HepG2 (cell line): Measurements from ENCODE around the gene DDX20. TPM values are rescaled to one million over a fixed set of nuclear protein-coding genes. Genes with fewer than 3 reads are reported as not detected.

Experiments used
- ATF2 ChIP-seq: sonication (generic); formaldehyde crosslinking; IDR thresholded peaks from 2 replicates; pipeline ENCODE4 v1.4.0; 2020; ENCODE audit warnings: missing genetic modification reagents
- EED ChIP-seq: sonication (generic); formaldehyde crosslinking; IDR thresholded peaks from 2 replicates; pipeline ENCODE4 v1.5.0; 2020; ENCODE audit warnings: mild to moderate bottlenecking, missing genetic modification reagents
- ELF3 ChIP-seq: IDR thresholded peaks from 2 replicates; pipeline ENCODE4 v1.6.1; 2016; ENCODE audit warnings: missing genetic modification reagents, missing compliant biosample characterization
- FOXP4 ChIP-seq: sonication (generic); formaldehyde crosslinking; IDR thresholded peaks from 2 replicates; pipeline ENCODE4 v1.4.0; 2020; ENCODE audit warnings: missing genetic modification reagents
- KAT8 ChIP-seq: IDR thresholded peaks from 2 replicates; pipeline ENCODE4 v1.6.1; 2016; ENCODE audit warnings: missing genetic modification reagents, missing compliant biosample characterization
- ZNF331 ChIP-seq: sonication (generic); formaldehyde crosslinking; IDR thresholded peaks from 2 replicates; pipeline ENCODE4 v1.4.0; 2020; ENCODE audit warnings: missing genetic modification reagents
- ZNF354B ChIP-seq: sonication (generic); formaldehyde crosslinking; IDR thresholded peaks from 2 replicates; pipeline ENCODE4 v1.8.0; 2022; ENCODE audit warnings: mild to moderate bottlenecking, missing genetic modification reagents
- ZNF879 ChIP-seq: sonication (generic); formaldehyde crosslinking; IDR thresholded peaks from 2 replicates; pipeline ENCODE4 v1.8.1; 2023; ENCODE audit warnings: missing genetic modification reagents
- polyA plus RNA-seq, 8 experiments: library from polyadenylated mRNA; depleted of rRNA in 3 of 8; stranded (reverse) in 7 of 8; unstranded in 1 of 8; fragments of >200 nt; fragmentation: Illumina TruSeq in 4 of 8; extraction: Trizol in 4 of 8; gene quantifications; 2 replicates each; pipeline versions ENCODE4 v1.2.1 to v1.2.3, GENCODE V29; 2011 to 2016; ENCODE audit warnings: low read depth in 4 of 8, missing spikeins in 1 of 8, mixed read lengths in 1 of 8; ENCODE audit not compliant: insufficient read depth in 1 of 8
- total RNA-seq, 5 experiments: library from RNA; depleted of rRNA; stranded (reverse); fragments of >200 nt; fragmentation: Illumina TruSeq; extraction: Trizol; gene quantifications; 2 replicates each; pipeline ENCODE4 v1.2.3, GENCODE V29; 2016; ENCODE audit warnings: low read depth in 1 of 5
- TF ChIP-seq, protein P1 (sequence below): sonication (generic); formaldehyde crosslinking; conservative IDR thresholded peaks from 2 replicates; pipeline ENCODE4 v1.8.1; 2023; ENCODE audit warnings: missing genetic modification reagents
- TF ChIP-seq, protein P2 (sequence below): IDR thresholded peaks from 2 replicates; pipeline ENCODE4 v1.6.1; 2016; ENCODE audit warnings: control low read depth
- TF ChIP-seq, protein P3 (sequence below): sonication (generic); formaldehyde crosslinking; IDR thresholded peaks from 2 replicates; pipeline ENCODE4 v1.5.0; 2020; ENCODE audit warnings: missing genetic modification reagents
- TF ChIP-seq, protein P4 (sequence below): sonication (generic); formaldehyde crosslinking; IDR thresholded peaks from 2 replicates; pipeline ENCODE4 v1.8.0; 2022; ENCODE audit warnings: low read depth, missing genetic modification reagents
- TF ChIP-seq, protein P5 (sequence below): sonication (generic); formaldehyde crosslinking; IDR thresholded peaks from 2 replicates; pipeline ENCODE4 v1.5.1; 2020; ENCODE audit warnings: mild to moderate bottlenecking, moderate library complexity, missing genetic modification reagents
- TF ChIP-seq, protein P6 (sequence below): sonication (generic); formaldehyde crosslinking; IDR thresholded peaks from 2 replicates; pipeline ENCODE4; 2020; ENCODE audit warnings: missing genetic modification reagents, mild to moderate bottlenecking, borderline replicate concordance

The DDX20 gene
- total and polyA plus RNA-seq, 2 of the 13 experiments (the other 11 are each of a cell fraction or from before 2014, with no cell fraction given): 4.0 to 14.3 TPM

DNA sequence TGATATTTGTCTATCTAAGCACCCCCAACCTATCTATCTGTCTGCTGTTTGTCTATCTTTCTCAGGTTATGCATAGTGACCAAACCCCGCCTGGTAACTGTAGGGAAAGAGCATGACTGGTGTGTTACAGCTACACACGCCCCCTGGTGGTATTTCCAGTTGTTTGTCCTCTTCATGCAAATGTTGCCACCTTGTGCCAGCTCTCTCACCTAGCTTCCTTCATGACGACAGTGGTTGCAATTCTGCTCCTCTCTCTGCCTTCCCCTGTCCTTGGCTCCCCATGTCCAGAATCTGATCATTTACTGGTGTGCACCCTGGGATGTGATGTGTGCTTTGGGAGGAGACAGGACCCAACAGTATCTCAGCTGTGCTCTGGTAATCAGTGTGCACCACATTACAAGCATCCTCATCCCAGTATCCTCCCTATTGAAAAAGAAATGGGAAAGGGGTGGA, 8.4 kb upstream of the DDX20 start (continued):
- TF ChIP-seq KAT8 (CRISPR knock-in tag) (0 out of 2 replicates have a peak, but pooled peaks have one; percentile 24), ZNF354B (CRISPR knock-in tag) (no peak), ELF3 (CRISPR knock-in tag) (peak; percentile 42; the same call in 1 of the 2 replicates), ATF2 (no peak), FOXP4 (CRISPR knock-in tag) (no peak; the same call in 1 of the 2 replicates), EED (no peak), ZNF331 (CRISPR knock-in tag) (0 out of 2 replicates have a peak, but pooled peaks have one; percentile 30), ZNF879 (no peak)
- TF ChIP-seq, protein P1, sequence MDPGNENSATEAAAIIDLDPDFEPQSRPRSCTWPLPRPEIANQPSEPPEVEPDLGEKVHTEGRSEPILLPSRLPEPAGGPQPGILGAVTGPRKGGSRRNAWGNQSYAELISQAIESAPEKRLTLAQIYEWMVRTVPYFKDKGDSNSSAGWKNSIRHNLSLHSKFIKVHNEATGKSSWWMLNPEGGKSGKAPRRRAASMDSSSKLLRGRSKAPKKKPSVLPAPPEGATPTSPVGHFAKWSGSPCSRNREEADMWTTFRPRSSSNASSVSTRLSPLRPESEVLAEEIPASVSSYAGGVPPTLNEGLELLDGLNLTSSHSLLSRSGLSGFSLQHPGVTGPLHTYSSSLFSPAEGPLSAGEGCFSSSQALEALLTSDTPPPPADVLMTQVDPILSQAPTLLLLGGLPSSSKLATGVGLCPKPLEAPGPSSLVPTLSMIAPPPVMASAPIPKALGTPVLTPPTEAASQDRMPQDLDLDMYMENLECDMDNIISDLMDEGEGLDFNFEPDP (CRISPR knock-in tag): 0 out of 2 replicates have a peak, but pooled peaks have one; percentile 46
- TF ChIP-seq, protein P2, sequence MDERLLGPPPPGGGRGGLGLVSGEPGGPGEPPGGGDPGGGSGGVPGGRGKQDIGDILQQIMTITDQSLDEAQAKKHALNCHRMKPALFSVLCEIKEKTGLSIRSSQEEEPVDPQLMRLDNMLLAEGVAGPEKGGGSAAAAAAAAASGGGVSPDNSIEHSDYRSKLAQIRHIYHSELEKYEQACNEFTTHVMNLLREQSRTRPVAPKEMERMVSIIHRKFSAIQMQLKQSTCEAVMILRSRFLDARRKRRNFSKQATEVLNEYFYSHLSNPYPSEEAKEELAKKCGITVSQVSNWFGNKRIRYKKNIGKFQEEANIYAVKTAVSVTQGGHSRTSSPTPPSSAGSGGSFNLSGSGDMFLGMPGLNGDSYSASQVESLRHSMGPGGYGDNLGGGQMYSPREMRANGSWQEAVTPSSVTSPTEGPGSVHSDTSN (CRISPR knock-in tag): no peak
- TF ChIP-seq, protein P3, sequence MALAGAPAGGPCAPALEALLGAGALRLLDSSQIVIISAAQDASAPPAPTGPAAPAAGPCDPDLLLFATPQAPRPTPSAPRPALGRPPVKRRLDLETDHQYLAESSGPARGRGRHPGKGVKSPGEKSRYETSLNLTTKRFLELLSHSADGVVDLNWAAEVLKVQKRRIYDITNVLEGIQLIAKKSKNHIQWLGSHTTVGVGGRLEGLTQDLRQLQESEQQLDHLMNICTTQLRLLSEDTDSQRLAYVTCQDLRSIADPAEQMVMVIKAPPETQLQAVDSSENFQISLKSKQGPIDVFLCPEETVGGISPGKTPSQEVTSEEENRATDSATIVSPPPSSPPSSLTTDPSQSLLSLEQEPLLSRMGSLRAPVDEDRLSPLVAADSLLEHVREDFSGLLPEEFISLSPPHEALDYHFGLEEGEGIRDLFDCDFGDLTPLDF (CRISPR knock-in tag): no peak
- TF ChIP-seq, protein P4, sequence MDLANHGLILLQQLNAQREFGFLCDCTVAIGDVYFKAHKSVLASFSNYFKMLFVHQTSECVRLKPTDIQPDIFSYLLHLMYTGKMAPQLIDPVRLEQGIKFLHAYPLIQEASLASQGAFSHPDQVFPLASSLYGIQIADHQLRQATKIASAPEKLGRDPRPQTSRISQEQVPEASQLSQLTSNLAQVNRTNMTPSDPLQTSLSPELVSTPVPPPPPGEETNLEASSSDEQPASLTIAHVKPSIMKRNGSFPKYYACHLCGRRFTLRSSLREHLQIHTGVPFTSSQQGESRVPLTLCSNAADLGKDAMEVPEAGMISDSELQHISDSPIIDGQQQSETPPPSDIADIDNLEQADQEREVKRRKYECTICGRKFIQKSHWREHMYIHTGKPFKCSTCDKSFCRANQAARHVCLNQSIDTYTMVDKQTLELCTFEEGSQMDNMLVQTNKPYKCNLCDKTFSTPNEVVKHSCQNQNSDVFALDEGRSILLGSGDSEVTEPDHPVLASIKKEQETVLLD (CRISPR knock-in tag): no peak
- TF ChIP-seq, protein P5, sequence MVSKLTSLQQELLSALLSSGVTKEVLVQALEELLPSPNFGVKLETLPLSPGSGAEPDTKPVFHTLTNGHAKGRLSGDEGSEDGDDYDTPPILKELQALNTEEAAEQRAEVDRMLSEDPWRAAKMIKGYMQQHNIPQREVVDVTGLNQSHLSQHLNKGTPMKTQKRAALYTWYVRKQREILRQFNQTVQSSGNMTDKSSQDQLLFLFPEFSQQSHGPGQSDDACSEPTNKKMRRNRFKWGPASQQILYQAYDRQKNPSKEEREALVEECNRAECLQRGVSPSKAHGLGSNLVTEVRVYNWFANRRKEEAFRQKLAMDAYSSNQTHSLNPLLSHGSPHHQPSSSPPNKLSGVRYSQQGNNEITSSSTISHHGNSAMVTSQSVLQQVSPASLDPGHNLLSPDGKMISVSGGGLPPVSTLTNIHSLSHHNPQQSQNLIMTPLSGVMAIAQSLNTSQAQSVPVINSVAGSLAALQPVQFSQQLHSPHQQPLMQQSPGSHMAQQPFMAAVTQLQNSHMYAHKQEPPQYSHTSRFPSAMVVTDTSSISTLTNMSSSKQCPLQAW (CRISPR knock-in tag): 0 out of 2 replicates have a peak, but pooled peaks have one; percentile 13
- TF ChIP-seq, protein P6, sequence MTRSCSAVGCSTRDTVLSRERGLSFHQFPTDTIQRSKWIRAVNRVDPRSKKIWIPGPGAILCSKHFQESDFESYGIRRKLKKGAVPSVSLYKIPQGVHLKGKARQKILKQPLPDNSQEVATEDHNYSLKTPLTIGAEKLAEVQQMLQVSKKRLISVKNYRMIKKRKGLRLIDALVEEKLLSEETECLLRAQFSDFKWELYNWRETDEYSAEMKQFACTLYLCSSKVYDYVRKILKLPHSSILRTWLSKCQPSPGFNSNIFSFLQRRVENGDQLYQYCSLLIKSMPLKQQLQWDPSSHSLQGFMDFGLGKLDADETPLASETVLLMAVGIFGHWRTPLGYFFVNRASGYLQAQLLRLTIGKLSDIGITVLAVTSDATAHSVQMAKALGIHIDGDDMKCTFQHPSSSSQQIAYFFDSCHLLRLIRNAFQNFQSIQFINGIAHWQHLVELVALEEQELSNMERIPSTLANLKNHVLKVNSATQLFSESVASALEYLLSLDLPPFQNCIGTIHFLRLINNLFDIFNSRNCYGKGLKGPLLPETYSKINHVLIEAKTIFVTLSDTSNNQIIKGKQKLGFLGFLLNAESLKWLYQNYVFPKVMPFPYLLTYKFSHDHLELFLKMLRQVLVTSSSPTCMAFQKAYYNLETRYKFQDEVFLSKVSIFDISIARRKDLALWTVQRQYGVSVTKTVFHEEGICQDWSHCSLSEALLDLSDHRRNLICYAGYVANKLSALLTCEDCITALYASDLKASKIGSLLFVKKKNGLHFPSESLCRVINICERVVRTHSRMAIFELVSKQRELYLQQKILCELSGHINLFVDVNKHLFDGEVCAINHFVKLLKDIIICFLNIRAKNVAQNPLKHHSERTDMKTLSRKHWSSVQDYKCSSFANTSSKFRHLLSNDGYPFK: no peak
